ENCODE data around the gene RPS6KA2.

The RPS6KA2 gene

GRCh38 chr6:166423051-166423745 lies 203.9 kb downstream of the RPS6KA2 start:
- H3K4me3 ChIP-seq (ENCODE audit: low read depth, low read length), result no peak overlapping the region
- CTCF ChIA-PET, result interaction anchor here (1.3 kb wide), 1 partner anchor 10 kb away, joined by 3 read pairs; no protein-coding TSS in a partner anchor
- TF ChIP-seq, protein P1, sequence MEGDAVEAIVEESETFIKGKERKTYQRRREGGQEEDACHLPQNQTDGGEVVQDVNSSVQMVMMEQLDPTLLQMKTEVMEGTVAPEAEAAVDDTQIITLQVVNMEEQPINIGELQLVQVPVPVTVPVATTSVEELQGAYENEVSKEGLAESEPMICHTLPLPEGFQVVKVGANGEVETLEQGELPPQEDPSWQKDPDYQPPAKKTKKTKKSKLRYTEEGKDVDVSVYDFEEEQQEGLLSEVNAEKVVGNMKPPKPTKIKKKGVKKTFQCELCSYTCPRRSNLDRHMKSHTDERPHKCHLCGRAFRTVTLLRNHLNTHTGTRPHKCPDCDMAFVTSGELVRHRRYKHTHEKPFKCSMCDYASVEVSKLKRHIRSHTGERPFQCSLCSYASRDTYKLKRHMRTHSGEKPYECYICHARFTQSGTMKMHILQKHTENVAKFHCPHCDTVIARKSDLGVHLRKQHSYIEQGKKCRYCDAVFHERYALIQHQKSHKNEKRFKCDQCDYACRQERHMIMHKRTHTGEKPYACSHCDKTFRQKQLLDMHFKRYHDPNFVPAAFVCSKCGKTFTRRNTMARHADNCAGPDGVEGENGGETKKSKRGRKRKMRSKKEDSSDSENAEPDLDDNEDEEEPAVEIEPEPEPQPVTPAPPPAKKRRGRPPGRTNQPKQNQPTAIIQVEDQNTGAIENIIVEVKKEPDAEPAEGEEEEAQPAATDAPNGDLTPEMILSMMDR (IDR thresholded peaks at IDR 0.05; ENCODE audit: insufficient read depth, low read length, missing control alignments), result no peak
- POLR2A ChIA-PET, result no interaction called here
- DNase-seq (ENCODE audit: low read depth, low spot score), result no peak

- no peak for DNase-seq (ENCODE audit: low read depth, low spot score)
- ChIA-PET CTCF (interaction anchor here (1.3 kb wide), 1 partner anchor 11 kb away, joined by 3 read pairs; no protein-coding TSS in a partner anchor), POLR2A (no interaction called here)
- H3K4me3 ChIP-seq (ENCODE audit: low read depth, low read length), result no peak overlapping the region
- TF ChIP-seq, protein P1 (IDR thresholded peaks at IDR 0.05; ENCODE audit: insufficient read depth, low read length, missing control alignments), result no peak
Measured at GRCh38 chr6:166422201-166422940, 204.7 kb downstream of the RPS6KA2 start.

- no peak overlapping the region for H3K4me3 ChIP-seq (ENCODE audit: low read depth, low read length)
- CTCF ChIA-PET, result no interaction called here
- POLR2A ChIA-PET, result no interaction called here
- DNase-seq (ENCODE audit: low read depth, low spot score), result no peak
- TF ChIP-seq, protein P1 (IDR thresholded peaks at IDR 0.05; ENCODE audit: insufficient read depth, low read length, missing control alignments), result peak; percentile 9
Measured at GRCh38 chr6:166420351-166420750, 206.7 kb downstream of the RPS6KA2 start.

DNA sequence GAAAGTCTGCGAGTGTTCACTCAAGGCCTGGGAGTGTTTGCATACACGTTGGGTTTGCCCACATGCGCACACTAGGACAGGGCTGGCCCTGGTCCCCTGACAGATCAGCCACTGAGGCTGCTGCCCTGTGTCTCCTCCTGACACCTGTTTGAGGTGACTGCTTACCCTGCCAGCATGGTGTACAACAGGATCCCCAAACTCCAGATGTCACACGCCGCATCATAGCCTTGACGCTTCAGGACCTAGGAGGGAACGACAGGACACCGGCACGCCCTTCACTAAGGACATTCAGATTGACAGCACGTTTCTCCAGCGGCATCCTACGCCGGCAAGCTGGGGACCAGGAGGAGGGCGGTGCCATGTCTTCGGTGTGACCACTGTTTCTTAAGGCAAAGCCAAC lies 207.3 kb downstream of the RPS6KA2 start:
- TF ChIP-seq, protein P1 (IDR thresholded peaks at IDR 0.05; ENCODE audit: insufficient read depth, low read length, missing control alignments), result no peak
- no peak overlapping the region for H3K4me3 ChIP-seq (ENCODE audit: low read depth, low read length)
- ChIA-PET POLR2A (no interaction called here), CTCF (interaction anchor here (1.1 kb wide), 1 partner anchor 143 kb away, joined by 5 read pairs; no protein-coding TSS in a partner anchor)
- no peak for DNase-seq (ENCODE audit: low read depth, low spot score)

DNA sequence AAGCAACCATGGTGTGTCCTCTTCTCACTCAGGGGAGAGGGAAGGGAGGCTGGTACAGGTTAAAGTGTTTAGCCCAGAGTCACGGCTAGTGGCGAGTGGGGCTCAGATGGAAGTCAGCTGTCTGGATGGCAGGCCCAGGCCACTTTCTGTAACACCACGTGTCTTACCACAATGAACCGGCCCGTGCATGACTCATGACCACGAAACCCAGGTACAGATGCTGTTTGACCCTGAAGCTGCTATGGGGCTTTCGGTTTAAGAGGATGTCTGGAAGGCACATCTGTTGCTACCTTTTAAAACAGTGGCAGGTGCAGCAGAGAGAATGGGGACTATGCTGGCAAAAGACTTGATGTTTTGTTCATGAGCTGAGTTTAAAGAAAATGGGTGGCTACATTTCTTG lies 207.8 kb downstream of the RPS6KA2 start:
- TF ChIP-seq, protein P1 (IDR thresholded peaks at IDR 0.05; ENCODE audit: insufficient read depth, low read length, missing control alignments), result no peak
- ChIA-PET POLR2A (no interaction called here), CTCF (interaction anchor here (1.1 kb wide), 1 partner anchor 143 kb away, joined by 5 read pairs; no protein-coding TSS in a partner anchor)
- DNase-seq (ENCODE audit: low read depth, low spot score), result no peak
- no peak overlapping the region for H3K4me3 ChIP-seq (ENCODE audit: low read depth, low read length)

GRCh38 chr6:166418691-166419143 lies 208.3 kb downstream of the RPS6KA2 start:
- H3K4me3 ChIP-seq (ENCODE audit: low read depth, low read length), result no peak overlapping the region
- TF ChIP-seq, protein P1 (IDR thresholded peaks at IDR 0.05; ENCODE audit: insufficient read depth, low read length, missing control alignments), result no peak
- ChIA-PET CTCF (interaction anchor here (1.1 kb wide), 1 partner anchor 142 kb away, joined by 5 read pairs; no protein-coding TSS in a partner anchor), POLR2A (no interaction called here)
- no peak for DNase-seq (ENCODE audit: low read depth, low spot score)

Data from AG04449 (cell line).